B cell (primary cell): ENCODE measurements around the gene JAM2. TPM values are rescaled to one million over a fixed set of nuclear protein-coding genes. Genes with fewer than 3 reads are reported as not detected.

Experiments used
- ATAC-seq: fragments of 200-7000 bp; cut with Tn5 transposase; one replicate; pipeline ENCODE4 v1.10.0; 2021; ENCODE audit warnings: low read depth, mild to moderate bottlenecking, moderate number of reproducible peaks, moderate library complexity
- CTCF ChIA-PET: fragments of 350-600 bp; sonication (Branson Sonifier 250); formaldehyde crosslinking; loops from one replicate; lab custom pipeline; 2021; ENCODE audit warnings: antibody characterized with exemption, inconsistent platforms; lab: Charles Lee
- POLR2A ChIA-PET: fragments of 350-600 bp; sonication (Branson Sonifier 250); formaldehyde crosslinking; loops from one replicate; lab custom pipeline; 2021; ENCODE audit warnings: antibody characterized with exemption; lab: Charles Lee
- DNase-seq: peaks from one replicate; pipeline ENCODE4 v3.0.0; 2013
- H2AFZ ChIP-seq: 2 replicates; pipeline ENCODE4 v1.6.1; 2012; ENCODE audit warnings: mild to moderate bottlenecking, low read depth, low read length; ENCODE audit not compliant: insufficient read depth, poor library complexity, severe bottlenecking
- H3K27ac ChIP-seq, 2 donors: 1 replicate in 1 of 2; 2 replicates in 1 of 2; pipeline ENCODE4 v1.5.1; 2012 to 2013; ENCODE audit warnings: low read length in 2 of 2, mild to moderate bottlenecking in 2 of 2, moderate library complexity in 1 of 2
- H3K27me3 ChIP-seq, 4 experiments: fragments of 200-600 bp in 1 of 4; sonication (generic) in 1 of 4; replicated peaks in 1 of 4; 1 replicate in 2 of 4; 2 replicates in 2 of 4; pipeline versions ENCODE4 v1.6.1 to v1.7.0; 2013 to 2016; ENCODE audit warnings: low read length in 3 of 4, mild to moderate bottlenecking in 2 of 4, mixed read lengths in 1 of 4, moderate library complexity in 1 of 4; ENCODE audit not compliant: insufficient read depth in 4 of 4, control insufficient read depth in 3 of 4; ENCODE audit errors: control extremely low read depth in 1 of 4
- H3K36me3 ChIP-seq, 2 experiments: replicated peaks in 1 of 2; 1 replicate in 1 of 2; 2 replicates in 1 of 2; pipeline versions ENCODE4 v1.6.1 to v1.7.1; 2013; ENCODE audit warnings: low read length in 1 of 2; ENCODE audit not compliant: insufficient read depth in 2 of 2, control insufficient read depth in 1 of 2; ENCODE audit errors: control extremely low read depth in 1 of 2, extremely low read depth in 1 of 2
- H3K4me1 ChIP-seq, 2 donors: fragments of 200-600 bp in 1 of 2; sonication (generic) in 1 of 2; 1 replicate in 1 of 2; 2 replicates in 1 of 2; pipeline versions ENCODE4 v1.5.1 to v1.6.1; 2013 to 2017; ENCODE audit warnings: low read length in 2 of 2; ENCODE audit not compliant: control insufficient read depth in 2 of 2, insufficient read depth in 2 of 2
- H3K4me2 ChIP-seq: replicated peaks from 2 replicates; pipeline ENCODE3; 2012; ENCODE audit warnings: mild to moderate bottlenecking, low read depth, low read length; ENCODE audit not compliant: poor library complexity, severe bottlenecking
- H3K4me3 ChIP-seq, 5 experiments: fragments of 200-600 bp in 1 of 5; sonication (generic) in 1 of 5; 1 replicate in 3 of 5; 2 replicates in 2 of 5; pipeline versions ENCODE4 v1.5.1 to v1.7.0; 2011 to 2016; ENCODE audit warnings: low read length in 4 of 5, mild to moderate bottlenecking in 4 of 5, low read depth in 2 of 5, control low read depth in 1 of 5, moderate library complexity in 1 of 5; ENCODE audit not compliant: insufficient read depth in 1 of 5; ENCODE audit errors: control extremely low read depth in 1 of 5, extremely low read depth in 1 of 5
- H3K79me2 ChIP-seq: fragments of 200-600 bp; sonication (generic); one replicate; pipeline ENCODE4 v1.6.0; 2016; ENCODE audit warnings: low read length; ENCODE audit not compliant: control insufficient read depth, insufficient read depth
- H3K9ac ChIP-seq: fragments of 200-600 bp; sonication (generic); 2 replicates; pipeline ENCODE4 v1.6.1; 2017; ENCODE audit warnings: mild to moderate bottlenecking, low read length, moderate library complexity
- H3K9me3 ChIP-seq, 3 donors: one replicate each; pipeline versions ENCODE4 v1.6.1 to v1.7.1; 2013; ENCODE audit warnings: low read length in 2 of 3; ENCODE audit not compliant: control insufficient read depth in 2 of 3, insufficient read depth in 1 of 3; ENCODE audit errors: control extremely low read depth in 1 of 3
- H4K20me1 ChIP-seq: 2 replicates; pipeline ENCODE4 v1.6.0; 2012; ENCODE audit warnings: mild to moderate bottlenecking, low read length; ENCODE audit not compliant: insufficient read depth, control insufficient read depth, poor library complexity, severe bottlenecking
- H3K27ac Mint-ChIP-seq: one replicate; pipeline ENCODE4 v1.8.0; 2021; ENCODE audit warnings: mixed read lengths
- H3K27me3 Mint-ChIP-seq: one replicate; pipeline ENCODE4 v1.8.0; 2021; ENCODE audit warnings: mixed read lengths
- H3K4me1 Mint-ChIP-seq: one replicate; pipeline ENCODE4 v1.8.0; 2021; ENCODE audit warnings: mixed read lengths
- H3K4me3 Mint-ChIP-seq: one replicate; pipeline ENCODE4 v1.8.0; 2021; ENCODE audit warnings: mixed read lengths
- H3K9me3 Mint-ChIP-seq: one replicate; pipeline ENCODE4 v1.8.0; 2022; ENCODE audit warnings: mixed read lengths; ENCODE audit not compliant: insufficient read depth
- EZH2 ChIP-seq: IDR thresholded peaks from 2 replicates; pipeline ENCODE4 v1.6.1; 2012; ENCODE audit warnings: borderline replicate concordance, low read depth, mild to moderate bottlenecking, moderate library complexity, low read length; ENCODE audit not compliant: insufficient read depth, poor library complexity, severe bottlenecking
- WGBS: methylation state at CpG from one replicate; pipeline ENCODE4 v1.1.5; 2013; ENCODE audit warnings: missing lambda C conversion rate; ENCODE audit not compliant: insufficient coverage; 5-methylcytosine and 5-hydroxymethylcytosine counted together
- intact Hi-C: fragments of 100-400 bp; cut with micrococcal nuclease; formaldehyde crosslinking; loops from one replicate; pipeline ENCODE4 v1.10.0; 2022
- polyA plus RNA-seq: library from polyadenylated mRNA; depleted of rRNA; stranded (reverse); fragments of >200 nt; gene quantifications from 2 replicates; pipeline ENCODE4 v1.2.3, GENCODE V29; 2012
- total RNA-seq, 2 donors: library from RNA; stranded (reverse); fragments of 120-200 nt in 1 of 2; gene quantifications; 1 replicate in 1 of 2; 2 replicates in 1 of 2; pipeline versions ENCODE4 v1.2.3 to v1.2.4, GENCODE V29; 2013 to 2022
- TF ChIP-seq, protein P1 (sequence below): fragments of 200-600 bp; IDR thresholded peaks from one replicate; pipeline ENCODE4 v1.8.0; 2022; ENCODE audit warnings: antibody characterized with exemption, mild to moderate bottlenecking

JAM2 gene
- total and polyA plus RNA-seq, 2 donors (not counting 1 experiment from before 2014, with no cell fraction given): 0.94 to 1.5 TPM

DNA sequence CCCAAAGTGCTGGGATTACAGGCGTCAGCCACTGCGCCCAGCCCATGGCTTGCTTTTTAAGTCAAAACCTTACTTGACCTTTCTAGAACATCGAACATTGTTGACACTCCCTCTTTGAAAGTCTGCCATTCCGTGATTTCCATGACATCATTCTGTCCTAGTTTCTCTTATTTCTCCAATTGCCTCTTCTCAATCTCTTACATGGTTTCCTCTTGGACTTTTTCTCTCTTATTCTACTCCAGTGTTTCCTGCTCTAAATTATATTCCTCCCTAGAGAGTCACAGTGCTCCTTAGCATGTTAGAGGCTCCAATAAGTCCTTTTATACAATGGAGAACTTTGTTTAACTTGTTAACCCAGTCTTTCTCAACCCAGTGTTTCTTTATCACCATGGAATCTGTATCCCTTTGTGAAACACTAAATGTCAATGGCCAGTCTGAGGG, 25.5 kb downstream of the JAM2 start:
- no peak overlapping the region for H3K4me3 ChIP-seq
- H4K20me1 ChIP-seq: no peaks in the 10 kb centered on the region
- Mint-ChIP-seq H3K4me3 (no peak overlapping the region), H3K4me1 (no peaks in the 10 kb centered on the region), H3K27me3 (peaks cover 13% of the 10 kb centered on the region), H3K9me3 (no peaks in the 10 kb centered on the region), H3K27ac (no peak overlapping the region)
- H3K9ac ChIP-seq: no peak overlapping the region
- H3K79me2 ChIP-seq: no peaks in the 10 kb centered on the region
- 100% methylated on average over 4 of the region's 4 CpGs for WGBS
- TF ChIP-seq, protein P1, sequence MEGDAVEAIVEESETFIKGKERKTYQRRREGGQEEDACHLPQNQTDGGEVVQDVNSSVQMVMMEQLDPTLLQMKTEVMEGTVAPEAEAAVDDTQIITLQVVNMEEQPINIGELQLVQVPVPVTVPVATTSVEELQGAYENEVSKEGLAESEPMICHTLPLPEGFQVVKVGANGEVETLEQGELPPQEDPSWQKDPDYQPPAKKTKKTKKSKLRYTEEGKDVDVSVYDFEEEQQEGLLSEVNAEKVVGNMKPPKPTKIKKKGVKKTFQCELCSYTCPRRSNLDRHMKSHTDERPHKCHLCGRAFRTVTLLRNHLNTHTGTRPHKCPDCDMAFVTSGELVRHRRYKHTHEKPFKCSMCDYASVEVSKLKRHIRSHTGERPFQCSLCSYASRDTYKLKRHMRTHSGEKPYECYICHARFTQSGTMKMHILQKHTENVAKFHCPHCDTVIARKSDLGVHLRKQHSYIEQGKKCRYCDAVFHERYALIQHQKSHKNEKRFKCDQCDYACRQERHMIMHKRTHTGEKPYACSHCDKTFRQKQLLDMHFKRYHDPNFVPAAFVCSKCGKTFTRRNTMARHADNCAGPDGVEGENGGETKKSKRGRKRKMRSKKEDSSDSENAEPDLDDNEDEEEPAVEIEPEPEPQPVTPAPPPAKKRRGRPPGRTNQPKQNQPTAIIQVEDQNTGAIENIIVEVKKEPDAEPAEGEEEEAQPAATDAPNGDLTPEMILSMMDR: no peak
- no peak for TF ChIP-seq EZH2
- intact Hi-C loops: no loop called here
- no peaks in the 10 kb centered on the region for H3K36me3 ChIP-seq
- H3K9me3 ChIP-seq: no peaks in the 10 kb centered on the region
- ChIA-PET POLR2A (no interaction called here), CTCF (no interaction called here)
- ATAC-seq (no peak), DNase-seq (no peak)
- peaks cover 0 to 2% (median 0%) of the 10 kb centered on the region in 4 experiments for H3K27me3 ChIP-seq
- no peak overlapping the region for H3K4me2 ChIP-seq
- H3K4me1 ChIP-seq: no peaks in the 10 kb centered on the region
- no peak overlapping the region for H2AFZ ChIP-seq
- H3K27ac ChIP-seq: no peak overlapping the region

DNA sequence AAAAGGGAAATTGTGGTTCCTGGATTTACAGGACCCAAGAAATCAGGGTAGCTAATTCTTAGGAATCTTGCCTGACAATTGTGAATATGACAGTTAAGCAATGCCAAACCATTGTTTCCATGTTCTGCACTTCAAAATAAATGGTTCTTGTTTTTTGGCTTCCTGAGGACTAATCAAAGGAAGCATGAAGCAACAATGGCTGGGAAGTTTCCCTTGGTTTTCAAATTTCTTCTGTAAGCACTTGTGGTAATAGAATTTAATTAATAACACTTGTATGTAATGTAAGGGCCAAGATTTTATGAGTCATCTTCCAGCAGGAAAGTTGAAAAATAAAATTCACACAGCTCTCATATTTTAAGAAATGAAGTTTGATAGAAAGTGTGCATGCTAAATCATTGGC, 31.7 kb downstream of the JAM2 start:
- no peaks in the 10 kb centered on the region for H4K20me1 ChIP-seq
- Mint-ChIP-seq H3K4me1 (no peaks in the 10 kb centered on the region), H3K27me3 (peaks cover 13% of the 10 kb centered on the region), H3K4me3 (no peak overlapping the region), H3K9me3 (no peaks in the 10 kb centered on the region), H3K27ac (no peak overlapping the region)
- no peak overlapping the region for H3K9ac ChIP-seq
- no peaks in the 10 kb centered on the region for H3K4me1 ChIP-seq
- no peak for ATAC-seq
- no peaks in the 10 kb centered on the region for H3K79me2 ChIP-seq
- H3K4me3 ChIP-seq: no peak overlapping the region
- H3K9me3 ChIP-seq: peaks cover 0 to 1% (median 0%) of the 10 kb centered on the region in 3 donors
- H3K27me3 ChIP-seq: peaks cover 0 to 2% (median 0%) of the 10 kb centered on the region in 4 experiments
- no peak overlapping the region for H3K4me2 ChIP-seq
- no peak overlapping the region for H2AFZ ChIP-seq
- no peak for DNase-seq
- CTCF ChIA-PET: no interaction called here
- TF ChIP-seq, protein P1: no peak
- TF ChIP-seq EZH2: no peak
- POLR2A ChIA-PET: no interaction called here
- intact Hi-C loops: no loop called here
- no peaks in the 10 kb centered on the region for H3K36me3 ChIP-seq
- H3K27ac ChIP-seq: no peak overlapping the region
